CD14-positive monocyte (primary cell): ENCODE measurements around the gene ALDH7A1. TPM values are rescaled to one million over a fixed set of nuclear protein-coding genes. Genes with fewer than 3 reads are reported as not detected.

Experiments
- DNase-seq, 3 donors: peaks; one replicate each; pipeline ENCODE4 v3.0.0-alpha.2; 2011 to 2022
- H2AFZ ChIP-seq: 2 replicates; pipeline ENCODE4 v1.6.0; 2012; ENCODE audit warnings: mild to moderate bottlenecking, low read depth, low read length, inconsistent platforms; ENCODE audit not compliant: insufficient read depth, poor library complexity, severe bottlenecking
- H3K27ac ChIP-seq, 2 donors: 1 replicate in 1 of 2; 2 replicates in 1 of 2; pipeline ENCODE4 v1.5.1; 2012 to 2013; ENCODE audit warnings: low read length in 2 of 2, control low read depth in 1 of 2, inconsistent platforms in 1 of 2, low read depth in 1 of 2, mild to moderate bottlenecking in 1 of 2
- H3K27me3 ChIP-seq, 2 donors: one replicate each; pipeline versions ENCODE4 v1.6.0 to v1.6.1; 2011 to 2013; ENCODE audit warnings: low read length in 2 of 2; ENCODE audit not compliant: control insufficient read depth in 2 of 2, insufficient read depth in 2 of 2
- H3K36me3 ChIP-seq, 2 donors: replicated peaks in 1 of 2; 1 replicate in 1 of 2; 2 replicates in 1 of 2; pipeline versions ENCODE4 v1.5.1 to v1.6.1; 2012 to 2013; ENCODE audit warnings: low read length in 2 of 2, control low read depth in 1 of 2, inconsistent platforms in 1 of 2, mild to moderate bottlenecking in 1 of 2; ENCODE audit not compliant: insufficient read depth in 2 of 2, control insufficient read depth in 1 of 2
- H3K4me1 ChIP-seq, 2 donors: 1 replicate in 1 of 2; 2 replicates in 1 of 2; pipeline versions ENCODE4 v1.5.1 to v1.6.1; 2012 to 2013; ENCODE audit warnings: low read length in 2 of 2, control low read depth in 1 of 2, inconsistent platforms in 1 of 2, mild to moderate bottlenecking in 1 of 2, moderate library complexity in 1 of 2; ENCODE audit not compliant: insufficient read depth in 2 of 2, control insufficient read depth in 1 of 2
- H3K4me2 ChIP-seq: replicated peaks from 2 replicates; pipeline ENCODE3; 2012; ENCODE audit warnings: low read length, moderate library complexity, mild to moderate bottlenecking; ENCODE audit not compliant: poor library complexity, severe bottlenecking; ENCODE audit errors: extremely low read depth
- H3K4me3 ChIP-seq, 3 experiments: fragments of 200-600 bp in 1 of 3; sonication (generic) in 1 of 3; replicated peaks in 1 of 3; 1 replicate in 2 of 3; 2 replicates in 1 of 3; pipeline ENCODE4 v1.5.1; 2011 to 2013; ENCODE audit warnings: low read length in 3 of 3, mild to moderate bottlenecking in 3 of 3, control low read depth in 2 of 3, low read depth in 2 of 3, inconsistent platforms in 1 of 3, moderate library complexity in 1 of 3
- H3K79me2 ChIP-seq: 2 replicates; pipeline ENCODE4 v1.6.0; 2012; ENCODE audit warnings: mild to moderate bottlenecking, control low read depth, inconsistent platforms, low read length, moderate library complexity; ENCODE audit not compliant: insufficient read depth
- H3K9ac ChIP-seq: 2 replicates; pipeline ENCODE4 v1.6.0; 2017; ENCODE audit warnings: low read length, mild to moderate bottlenecking; ENCODE audit not compliant: insufficient read depth, poor library complexity, severe bottlenecking
- H3K9me3 ChIP-seq, 2 donors: replicated peaks in 1 of 2; 1 replicate in 1 of 2; 2 replicates in 1 of 2; pipeline versions ENCODE4 v1.5.1 to v1.6.1; 2012 to 2013; ENCODE audit warnings: low read length in 2 of 2, control low read depth in 1 of 2; ENCODE audit not compliant: control insufficient read depth in 1 of 2, insufficient read depth in 1 of 2
- H4K20me1 ChIP-seq: 2 replicates; pipeline ENCODE4 v1.6.0; 2012; ENCODE audit warnings: mild to moderate bottlenecking, low read length, control low read depth, moderate library complexity; ENCODE audit not compliant: insufficient read depth
- H3K27ac Mint-ChIP-seq, 7 donors: one replicate each; pipeline ENCODE4 v1.8.0; 2020; ENCODE audit warnings: mild to moderate bottlenecking in 7 of 7, mixed read lengths in 7 of 7, moderate library complexity in 6 of 7, inconsistent platforms in 2 of 7
- H3K27me3 Mint-ChIP-seq, 3 donors: one replicate each; pipeline ENCODE4 v1.8.0; 2021 to 2022; ENCODE audit warnings: low read depth in 3 of 3, mild to moderate bottlenecking in 3 of 3, mixed read lengths in 3 of 3, moderate library complexity in 3 of 3, inconsistent platforms in 1 of 3
- H3K36me3 Mint-ChIP-seq, 2 donors: one replicate each; pipeline ENCODE4 v1.8.0; 2020; ENCODE audit warnings: mixed read lengths in 2 of 2, inconsistent platforms in 1 of 2, mild to moderate bottlenecking in 1 of 2
- H3K4me1 Mint-ChIP-seq: one replicate; pipeline ENCODE4 v1.8.0; 2020; ENCODE audit warnings: mild to moderate bottlenecking, mixed read lengths
- H3K4me3 Mint-ChIP-seq, 2 donors: one replicate each; pipeline ENCODE4 v1.8.0; 2020; ENCODE audit warnings: mild to moderate bottlenecking in 2 of 2, mixed read lengths in 2 of 2, moderate library complexity in 1 of 2
- H3K9me3 Mint-ChIP-seq, 7 donors: one replicate each; pipeline ENCODE4 v1.8.0; 2020 to 2022; ENCODE audit warnings: mixed read lengths in 7 of 7, mild to moderate bottlenecking in 6 of 7, moderate library complexity in 6 of 7, inconsistent platforms in 2 of 7
- WGBS: methylation state at CpG from one replicate; pipeline ENCODE4 v1.1.5; 2013; ENCODE audit warnings: missing lambda C conversion rate; ENCODE audit not compliant: insufficient coverage; 5-methylcytosine and 5-hydroxymethylcytosine counted together
- intact Hi-C, 2 donors: fragments of 100-400 bp; cut with micrococcal nuclease; formaldehyde crosslinking; loops; one replicate each; pipeline versions ENCODE4 v1.15.0 to v1.15.1; 2023
- polyA plus RNA-seq, 3 donors: library from polyadenylated mRNA; depleted of rRNA in 1 of 3; unstranded in 2 of 3; stranded (reverse) in 1 of 3; fragments of 300-500 nt in 2 of 3; fragments of >200 nt in 1 of 3; fragmentation: Illumina TruSeq in 2 of 3; gene quantifications; 1 replicate in 2 of 3; 2 replicates in 1 of 3; pipeline ENCODE4 v1.2.3, GENCODE V29; 2012 to 2021
- TF ChIP-seq, protein P1 (sequence below): fragments of 200-600 bp; IDR thresholded peaks from one replicate; pipeline ENCODE4 v1.8.0; 2022; ENCODE audit warnings: antibody characterized with exemption, mild to moderate bottlenecking

ALDH7A1 gene
- polyA plus RNA-seq, 3 donors = 0.44 to 0.67 (median 0.59) TPM

DNA sequence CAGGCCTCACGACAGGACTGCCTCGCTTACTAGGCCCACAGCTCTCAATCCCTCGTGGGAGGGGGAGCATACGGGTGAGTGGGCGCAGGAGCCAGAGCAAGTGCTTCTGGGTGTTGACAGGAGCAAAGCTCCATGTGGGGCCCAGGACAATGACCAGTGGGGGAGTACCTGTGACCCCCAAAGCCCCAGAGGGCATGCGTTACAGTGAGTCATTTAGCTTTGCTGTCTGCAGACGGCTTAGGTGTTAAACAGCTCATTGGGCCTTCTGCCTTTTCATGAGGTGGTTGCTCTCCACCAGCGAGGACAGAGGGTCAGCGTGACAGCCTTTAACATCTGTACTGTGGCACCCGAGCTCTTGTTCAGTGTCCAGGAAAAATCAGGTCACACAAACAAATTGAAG is 93.6 kb downstream of the ALDH7A1 start:
- Histone ChIP-seq H3K36me3 (no peaks in the 10 kb centered on the region), H3K9me3 (no peaks in the 10 kb centered on the region), H3K79me2 (no peaks in the 10 kb centered on the region), H3K4me1 (no peaks in the 10 kb centered on the region), H3K4me3 (no peak overlapping the region), H4K20me1 (no peaks in the 10 kb centered on the region), H2AFZ (no peak overlapping the region), H3K27ac (no peak overlapping the region), H3K4me2 (no peak overlapping the region), H3K27me3 (no peaks in the 10 kb centered on the region), H3K9ac (no peak overlapping the region)
- TF ChIP-seq, protein P1, sequence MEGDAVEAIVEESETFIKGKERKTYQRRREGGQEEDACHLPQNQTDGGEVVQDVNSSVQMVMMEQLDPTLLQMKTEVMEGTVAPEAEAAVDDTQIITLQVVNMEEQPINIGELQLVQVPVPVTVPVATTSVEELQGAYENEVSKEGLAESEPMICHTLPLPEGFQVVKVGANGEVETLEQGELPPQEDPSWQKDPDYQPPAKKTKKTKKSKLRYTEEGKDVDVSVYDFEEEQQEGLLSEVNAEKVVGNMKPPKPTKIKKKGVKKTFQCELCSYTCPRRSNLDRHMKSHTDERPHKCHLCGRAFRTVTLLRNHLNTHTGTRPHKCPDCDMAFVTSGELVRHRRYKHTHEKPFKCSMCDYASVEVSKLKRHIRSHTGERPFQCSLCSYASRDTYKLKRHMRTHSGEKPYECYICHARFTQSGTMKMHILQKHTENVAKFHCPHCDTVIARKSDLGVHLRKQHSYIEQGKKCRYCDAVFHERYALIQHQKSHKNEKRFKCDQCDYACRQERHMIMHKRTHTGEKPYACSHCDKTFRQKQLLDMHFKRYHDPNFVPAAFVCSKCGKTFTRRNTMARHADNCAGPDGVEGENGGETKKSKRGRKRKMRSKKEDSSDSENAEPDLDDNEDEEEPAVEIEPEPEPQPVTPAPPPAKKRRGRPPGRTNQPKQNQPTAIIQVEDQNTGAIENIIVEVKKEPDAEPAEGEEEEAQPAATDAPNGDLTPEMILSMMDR = no peak
- Mint-ChIP-seq H3K36me3 (no peaks in the 10 kb centered on the region), H3K4me1 (no peaks in the 10 kb centered on the region), H3K27me3 (peaks cover 0 to 2% (median 1%) of the 10 kb centered on the region in 3 donors), H3K27ac (no peak overlapping the region), H3K4me3 (no peak overlapping the region), H3K9me3 (peaks cover 0 to 2% (median 0%) of the 10 kb centered on the region in 7 donors)
- WGBS = 94% methylated on average over 10 of the region's 10 CpGs
- no peak for DNase-seq
- intact Hi-C loops = no loop called here

DNA sequence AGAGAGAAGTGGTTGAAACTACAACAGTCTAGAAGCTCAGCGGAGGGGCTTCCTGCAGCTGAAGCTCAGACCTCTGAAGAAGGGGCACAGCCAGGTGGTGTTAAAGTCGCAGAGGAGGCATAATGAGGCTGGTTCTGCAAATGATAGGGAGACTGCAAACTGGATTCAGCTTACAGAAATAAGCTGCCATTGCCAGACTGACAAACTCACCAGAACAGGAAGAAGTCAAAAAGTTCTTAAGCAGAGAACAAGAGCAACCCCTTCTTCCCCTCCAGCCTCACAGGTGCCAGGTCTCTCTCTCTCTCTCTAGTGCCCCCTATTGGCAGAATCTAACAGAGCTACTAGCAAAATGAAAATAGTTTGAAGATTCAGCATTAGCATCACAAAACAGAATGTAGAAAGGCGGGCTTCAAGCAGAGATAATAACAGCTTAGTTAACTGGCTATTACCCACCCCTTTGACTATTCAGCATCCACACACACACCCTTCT is 95.1 kb downstream of the ALDH7A1 start:
- 70% methylated on average over 3 of the region's 3 CpGs for WGBS
- Mint-ChIP-seq H3K27ac (no peak overlapping the region), H3K4me1 (no peaks in the 10 kb centered on the region)

More for the DNA sequence above, 95.1 kb downstream of the ALDH7A1 start:
- no peak overlapping the region for H3K27ac ChIP-seq
- H3K9me3 Mint-ChIP-seq = peaks cover 0 to 2% (median 0%) of the 10 kb centered on the region in 7 donors
- no peaks in the 10 kb centered on the region for H3K9me3 ChIP-seq
- no peak overlapping the region for H2AFZ ChIP-seq
- H3K4me1 ChIP-seq = no peaks in the 10 kb centered on the region
- H3K79me2 ChIP-seq = no peaks in the 10 kb centered on the region
- no peak overlapping the region for H3K9ac ChIP-seq
- TF ChIP-seq, protein P1 = peak; percentile 43
- H3K4me3 ChIP-seq = no peak overlapping the region
- no peak overlapping the region for H3K4me2 ChIP-seq
- no peak overlapping the region for H3K4me3 Mint-ChIP-seq
- intact Hi-C loops = no loop called here
- no peaks in the 10 kb centered on the region for H3K36me3 Mint-ChIP-seq
- no peaks in the 10 kb centered on the region for H3K27me3 ChIP-seq
- DNase-seq = peak in 2 of 3 donors; percentile 3 to 8
- H3K27me3 Mint-ChIP-seq = peaks cover 0 to 2% (median 1%) of the 10 kb centered on the region in 3 donors
- H3K36me3 ChIP-seq = no peaks in the 10 kb centered on the region
- H4K20me1 ChIP-seq = no peaks in the 10 kb centered on the region
